Spleen (tissue), 11 donors: ENCODE data around the gene MTMR3. TPM values are rescaled to one million over a fixed set of nuclear protein-coding genes. Genes with fewer than 3 reads are reported as not detected.

ENCODE experiments used
- DNase-seq: peaks from one replicate; pipeline ENCODE4 v3.0.0-alpha.2; 2020
- H3K27ac ChIP-seq, 8 donors: fragments of 200-600 bp; sonication (generic) in 7 of 8; 1 replicate in 4 of 8; 2 replicates in 4 of 8; pipeline versions ENCODE4 v1.5.0 to v1.8.0; 2016 to 2021; ENCODE audit warnings: inconsistent platforms in 4 of 8, mild to moderate bottlenecking in 4 of 8, moderate library complexity in 1 of 8
- H3K27me3 ChIP-seq, 7 donors: fragments of 200-600 bp; sonication (generic) in 6 of 7; replicated peaks in 1 of 7; 1 replicate in 4 of 7; 2 replicates in 3 of 7; pipeline versions ENCODE4 v1.5.0 to v1.8.0; 2016 to 2021; ENCODE audit warnings: inconsistent platforms in 3 of 7, mild to moderate bottlenecking in 1 of 7
- H3K36me3 ChIP-seq, 6 donors: fragments of 200-600 bp; sonication (generic) in 5 of 6; 1 replicate in 4 of 6; 2 replicates in 2 of 6; pipeline versions ENCODE4 v1.5.0 to v1.8.0; 2016 to 2021; ENCODE audit warnings: inconsistent platforms in 2 of 6
- H3K4me1 ChIP-seq, 6 donors: fragments of 200-600 bp; sonication (generic) in 5 of 6; 1 replicate in 3 of 6; 2 replicates in 3 of 6; pipeline versions ENCODE4 v1.5.0 to v1.8.0; 2016 to 2021; ENCODE audit warnings: inconsistent platforms in 3 of 6
- H3K4me3 ChIP-seq, 8 donors: fragments of 200-600 bp; sonication (generic) in 7 of 8; 1 replicate in 4 of 8; 2 replicates in 4 of 8; pipeline versions ENCODE4 v1.5.0 to v1.8.0; 2016 to 2021; ENCODE audit warnings: inconsistent platforms in 4 of 8, mild to moderate bottlenecking in 4 of 8, moderate library complexity in 2 of 8
- H3K9me3 ChIP-seq, 8 donors: fragments of 200-600 bp; sonication (generic) in 7 of 8; 1 replicate in 4 of 8; 2 replicates in 4 of 8; pipeline versions ENCODE4 v1.5.0 to v1.8.0; 2016 to 2021; ENCODE audit warnings: inconsistent platforms in 4 of 8
- POLR2A ChIP-seq, 3 donors: fragments of 450-650 bp; IDR thresholded peaks; one replicate each; pipeline ENCODE4 v1.5.1; 2017; ENCODE audit warnings: antibody characterized with exemption in 3 of 3, mild to moderate bottlenecking in 1 of 3
- POLR2AphosphoS5 ChIP-seq, 3 donors: sonication (generic); formaldehyde crosslinking; IDR thresholded peaks; one replicate each; pipeline ENCODE4 v1.5.1; 2017; ENCODE audit warnings: antibody characterized with exemption in 3 of 3
- WGBS, 5 donors: extraction: QIAGEN DNeasy Blood & Tissue Kit in 3 of 5; methylation state at CpG; one replicate each; pipeline versions ENCODE4 v1.1.5 to v1.1.7; 2013 to 2018; 5-methylcytosine and 5-hydroxymethylcytosine counted together
- intact Hi-C: fragments of 100-400 bp; cut with DNase I; formaldehyde crosslinking; loops from one replicate; pipeline ENCODE4 v1.15.0; 2023; ENCODE audit warnings: low total_unique reads
- polyA plus RNA-seq, 3 donors: library from polyadenylated mRNA; stranded (reverse); fragments of 200-250 nt; gene quantifications; one replicate each; pipeline ENCODE4 v1.2.1, GENCODE V29; 2013
- total RNA-seq, 7 donors: library from RNA; depleted of rRNA in 3 of 7; stranded (reverse); fragments of >200 nt in 3 of 7; fragmentation: NEBNext Ultra II Directional in 4 of 7; extraction: Animal tissue kit (Norgen Biotek cat#: 25700) in 4 of 7; gene quantifications; one replicate each; pipeline versions ENCODE4 v1.1.0 to v1.2.1, GENCODE V29; 2016 to 2021
- TF ChIP-seq, protein P1 (sequence below), 11 experiments: fragments of 200-600 bp in 7 of 11; fragments of 450-650 bp in 4 of 11; sonication (generic) in 4 of 11; IDR thresholded peaks in 8 of 11; conservative IDR thresholded peaks in 3 of 11; 1 replicate in 7 of 11; 2 replicates in 4 of 11; pipeline versions ENCODE4 v1.4.0 to v1.8.0; 2016 to 2021; ENCODE audit warnings: antibody characterized with exemption in 11 of 11, inconsistent platforms in 4 of 11, mild to moderate bottlenecking in 1 of 11
- donor health status: healthy with polysubstance abuse.
- donor health status: DM: no; HTN: no; CAD: no; lungs with moderate emphysema.
- donor health status: DM: no; HTN: no; CAD: no.
- donor health status: Bipolar disorder and iron deficiency.
- donor health status: healthy.
- donor health status: DM: no; HTN: no; CAD: no.
- donor health status: DM: yes; HTN: yes; CAD: no.

The MTMR3 gene
- total and polyA plus RNA-seq, 10 donors = 5.3 to 137 (median 76.2) TPM

DNA sequence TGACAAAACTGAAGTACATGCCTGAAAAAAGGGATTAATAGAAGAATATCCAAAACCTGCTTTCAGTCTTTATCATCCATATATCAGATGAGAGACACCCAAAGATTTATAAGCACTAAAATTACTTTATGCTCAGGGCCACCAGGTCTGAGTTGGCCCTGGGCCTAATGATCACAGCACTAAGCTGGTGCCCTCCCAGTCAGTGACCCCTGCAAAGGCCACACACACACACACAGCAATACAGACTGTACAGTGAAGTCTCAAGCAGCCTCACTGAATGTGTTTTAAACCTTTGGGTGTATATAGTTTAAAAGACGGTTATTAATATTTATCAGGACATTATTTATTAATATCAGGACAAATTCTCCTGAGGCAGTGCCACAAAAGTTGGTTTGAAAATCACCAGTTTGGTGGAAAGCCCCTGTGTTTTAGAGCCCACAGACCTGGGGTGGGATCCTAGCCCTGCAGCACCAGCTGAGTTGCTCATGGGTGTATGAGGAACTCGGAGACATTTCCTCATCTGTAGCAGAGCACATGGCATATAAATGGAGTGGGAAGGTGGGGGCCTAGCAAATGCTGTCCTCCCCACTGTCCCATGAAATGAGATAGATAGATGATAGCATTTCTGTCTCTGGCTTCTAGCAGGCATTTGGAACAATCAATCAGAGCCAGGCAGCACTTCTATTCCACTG is 148.9 kb downstream of the MTMR3 start:
- intact Hi-C loops = no loop called here
- Histone ChIP-seq H3K36me3 (peaks cover 0 to 97% (median 19%) of the 10 kb centered on the region in 6 donors), H3K9me3 (no peaks in the 10 kb centered on the region), H3K4me1 (peaks cover 0 to 32% (median 16%) of the 10 kb centered on the region in 6 donors), H3K4me3 (no peak overlapping the region), H3K27ac (no peak overlapping the region), H3K27me3 (no peaks in the 10 kb centered on the region)
- no peak for DNase-seq
- TF ChIP-seq POLR2A (IDR thresholded peaks at IDR 0.05) = no peak
- no peak for TF ChIP-seq POLR2AphosphoS5 (IDR thresholded peaks at IDR 0.05)
- TF ChIP-seq, protein P1, sequence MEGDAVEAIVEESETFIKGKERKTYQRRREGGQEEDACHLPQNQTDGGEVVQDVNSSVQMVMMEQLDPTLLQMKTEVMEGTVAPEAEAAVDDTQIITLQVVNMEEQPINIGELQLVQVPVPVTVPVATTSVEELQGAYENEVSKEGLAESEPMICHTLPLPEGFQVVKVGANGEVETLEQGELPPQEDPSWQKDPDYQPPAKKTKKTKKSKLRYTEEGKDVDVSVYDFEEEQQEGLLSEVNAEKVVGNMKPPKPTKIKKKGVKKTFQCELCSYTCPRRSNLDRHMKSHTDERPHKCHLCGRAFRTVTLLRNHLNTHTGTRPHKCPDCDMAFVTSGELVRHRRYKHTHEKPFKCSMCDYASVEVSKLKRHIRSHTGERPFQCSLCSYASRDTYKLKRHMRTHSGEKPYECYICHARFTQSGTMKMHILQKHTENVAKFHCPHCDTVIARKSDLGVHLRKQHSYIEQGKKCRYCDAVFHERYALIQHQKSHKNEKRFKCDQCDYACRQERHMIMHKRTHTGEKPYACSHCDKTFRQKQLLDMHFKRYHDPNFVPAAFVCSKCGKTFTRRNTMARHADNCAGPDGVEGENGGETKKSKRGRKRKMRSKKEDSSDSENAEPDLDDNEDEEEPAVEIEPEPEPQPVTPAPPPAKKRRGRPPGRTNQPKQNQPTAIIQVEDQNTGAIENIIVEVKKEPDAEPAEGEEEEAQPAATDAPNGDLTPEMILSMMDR (IDR thresholded peaks at IDR 0.05 in 8 of 11, conservative IDR thresholded peaks at IDR 0.05 in 3 of 11) = no peak
- 69 to 89% (median 73%) methylated on average over 2 of the region's 2 CpGs for WGBS, 5 donors

DNA sequence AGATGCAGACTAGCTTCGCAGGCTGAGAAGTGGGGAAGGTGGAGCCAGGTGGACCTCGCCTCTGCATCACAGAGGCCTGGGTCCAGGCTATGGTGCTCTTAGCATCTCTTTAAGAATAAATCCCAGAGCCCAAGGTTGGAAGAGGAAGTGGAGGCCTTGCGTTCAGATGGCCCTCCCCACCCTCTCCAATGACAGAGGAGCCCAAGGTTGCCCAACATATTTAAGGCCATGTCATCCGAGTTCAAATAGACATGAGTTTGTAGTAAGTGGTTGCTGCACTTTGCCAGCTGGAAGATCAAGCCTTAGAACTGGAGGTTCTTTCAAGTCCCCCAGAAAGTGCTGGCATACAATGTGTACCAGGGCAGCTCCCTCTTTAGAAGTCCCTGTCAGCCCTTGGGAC is 150.2 kb downstream of the MTMR3 start:
- WGBS, 5 donors = 62 to 71% (median 63%) methylated on average over 4 of the region's 4 CpGs
- DNase-seq = no peak
- no peaks in the 10 kb centered on the region for H3K9me3 ChIP-seq
- peaks cover 0 to 85% (median 8%) of the 10 kb centered on the region in 6 donors for H3K36me3 ChIP-seq
- intact Hi-C loops = no loop called here
- H3K27me3 ChIP-seq = no peaks in the 10 kb centered on the region
- peaks cover 0 to 20% (median 9%) of the 10 kb centered on the region in 6 donors for H3K4me1 ChIP-seq
- H3K27ac ChIP-seq = no peak overlapping the region
- no peak overlapping the region for H3K4me3 ChIP-seq
- no peak for TF ChIP-seq POLR2A (IDR thresholded peaks at IDR 0.05)
- TF ChIP-seq, protein P1 (IDR thresholded peaks at IDR 0.05 in 8 of 11, conservative IDR thresholded peaks at IDR 0.05 in 3 of 11) = no peak

DNA sequence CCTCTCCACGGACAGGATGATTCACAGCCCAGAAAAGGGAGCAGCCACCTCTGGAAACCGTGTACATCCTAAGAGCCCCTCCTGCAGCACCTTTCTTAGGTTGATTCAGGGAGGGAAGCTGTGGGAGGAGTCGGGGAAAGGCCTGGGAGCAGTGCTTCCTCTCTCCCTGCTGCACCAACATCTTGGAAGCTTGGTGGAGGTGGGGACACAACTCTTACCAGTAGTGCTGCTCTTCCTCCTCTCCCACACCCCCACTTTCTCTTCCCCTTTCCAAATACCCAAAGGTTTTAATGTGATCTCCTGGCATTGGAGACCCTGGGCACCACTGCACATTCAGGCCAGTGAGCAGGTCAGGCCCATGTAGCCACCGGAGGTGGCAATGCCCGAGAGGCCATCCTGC is 150.9 kb downstream of the MTMR3 start:
- H3K27ac ChIP-seq = no peak overlapping the region
- no peak for DNase-seq
- intact Hi-C loops = no loop called here
- H3K4me1 ChIP-seq = peaks cover 0 to 17% (median 6%) of the 10 kb centered on the region in 6 donors
- H3K36me3 ChIP-seq = peaks cover 0 to 77% (median 2%) of the 10 kb centered on the region in 6 donors
- no peaks in the 10 kb centered on the region for H3K9me3 ChIP-seq
- no peak for TF ChIP-seq POLR2AphosphoS5 (IDR thresholded peaks at IDR 0.05)
- TF ChIP-seq POLR2A (IDR thresholded peaks at IDR 0.05) = no peak
- TF ChIP-seq, protein P1 (IDR thresholded peaks at IDR 0.05 in 8 of 11, conservative IDR thresholded peaks at IDR 0.05 in 3 of 11) = no peak
- H3K4me3 ChIP-seq = no peak overlapping the region
- 72 to 86% (median 76%) methylated on average over 5 of the region's 5 CpGs for WGBS, 5 donors
- no peaks in the 10 kb centered on the region for H3K27me3 ChIP-seq

DNA sequence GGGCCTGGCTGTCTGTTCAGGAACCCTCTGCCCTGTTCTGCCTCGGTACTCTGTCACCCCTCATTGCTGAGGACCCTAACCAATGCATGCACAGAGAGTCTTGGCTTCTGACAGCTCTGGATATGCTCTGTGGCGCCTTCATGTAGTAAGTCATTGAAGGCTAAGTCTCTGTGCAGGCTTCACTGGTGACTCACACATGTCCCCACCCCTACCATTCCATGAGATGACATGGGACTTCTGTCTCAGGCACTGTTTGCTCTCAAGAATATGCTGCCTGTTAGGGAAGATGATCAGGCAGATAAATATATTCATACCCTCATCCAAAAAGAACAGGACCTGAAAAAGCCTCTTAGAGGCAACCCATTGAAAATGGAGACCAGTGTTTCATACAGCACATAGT is 153.7 kb downstream of the MTMR3 start:
- no peak for DNase-seq
- Histone ChIP-seq H3K36me3 (peaks cover 0 to 50% (median 0%) of the 10 kb centered on the region in 6 donors), H3K27me3 (no peaks in the 10 kb centered on the region), H3K9me3 (no peaks in the 10 kb centered on the region), H3K4me3 (no peak overlapping the region), H3K4me1 (peaks cover 0 to 17% (median 6%) of the 10 kb centered on the region in 6 donors), H3K27ac (no peak overlapping the region)
- intact Hi-C loops = no loop called here
- 90 to 100% (median 97%) methylated on average over 1 to 2 of the region's 2 CpGs for WGBS, 5 donors
- TF ChIP-seq, protein P1 (IDR thresholded peaks at IDR 0.05 in 8 of 11, conservative IDR thresholded peaks at IDR 0.05 in 3 of 11) = no peak
- TF ChIP-seq POLR2A (IDR thresholded peaks at IDR 0.05) (no peak), POLR2AphosphoS5 (IDR thresholded peaks at IDR 0.05) (no peak)
